Neural progenitor cell (in vitro differentiated cells): ENCODE data around the gene EGFR. TPM values are rescaled to one million over a fixed set of nuclear protein-coding genes. Genes with fewer than 3 reads are reported as not detected.

Experiments
- DNase-seq: peaks from one replicate; pipeline ENCODE4 v3.0.0-alpha.2; 2016; ENCODE audit warnings: low spot score
- H2AFZ ChIP-seq: fragments of 200-600 bp; sonication (generic); replicated peaks from 2 replicates; pipeline ENCODE4 v1.6.1; 2016; ENCODE audit warnings: antibody characterized with exemption
- H3F3A ChIP-seq: fragments of 200-600 bp; sonication (generic); 2 replicates; pipeline ENCODE4 v1.6.1; 2016; ENCODE audit warnings: antibody characterized with exemption, low read depth
- H3K27ac ChIP-seq: fragments of 200-600 bp; sonication (generic); 2 replicates; pipeline ENCODE4 v1.5.1; 2016; ENCODE audit warnings: mild to moderate bottlenecking
- H3K27me3 ChIP-seq: fragments of 200-600 bp; sonication (generic); 2 replicates; pipeline ENCODE4 v1.6.1; 2016; ENCODE audit warnings: mild to moderate bottlenecking, moderate library complexity
- H3K36me3 ChIP-seq: fragments of 200-600 bp; sonication (generic); 2 replicates; pipeline ENCODE4 v1.5.1; 2016
- H3K4me1 ChIP-seq: fragments of 200-600 bp; sonication (generic); 2 replicates; pipeline ENCODE4 v1.6.1; 2016; ENCODE audit warnings: mixed run types
- H3K4me2 ChIP-seq: fragments of 200-600 bp; sonication (generic); 2 replicates; pipeline ENCODE4 v1.6.1; 2016
- H3K4me3 ChIP-seq: fragments of 200-600 bp; sonication (generic); 2 replicates; pipeline ENCODE4 v1.5.1; 2016
- H3K79me2 ChIP-seq: fragments of 200-600 bp; sonication (generic); 2 replicates; pipeline ENCODE4 v1.6.1; 2016; ENCODE audit warnings: low read depth
- H3K9ac ChIP-seq: fragments of 200-600 bp; sonication (generic); 2 replicates; pipeline ENCODE4 v1.6.1; 2016
- H3K9me3 ChIP-seq: fragments of 200-600 bp; sonication (generic); 2 replicates; pipeline ENCODE4 v1.5.1; 2016; ENCODE audit warnings: low read depth
- H4K20me1 ChIP-seq: fragments of 200-600 bp; sonication (generic); 2 replicates; pipeline ENCODE4 v1.6.1; 2016; ENCODE audit warnings: low read depth
- H3K27ac Mint-ChIP-seq: 3 replicates; pipeline ENCODE4 v1.8.0; 2021; ENCODE audit warnings: mixed read lengths
- H3K27me3 Mint-ChIP-seq: 2 replicates; pipeline ENCODE4 v1.8.0; 2022; ENCODE audit warnings: low read depth, mild to moderate bottlenecking, inconsistent platforms, moderate library complexity, mixed read lengths; ENCODE audit not compliant: insufficient read depth
- H3K36me3 Mint-ChIP-seq: 3 replicates; pipeline ENCODE4 v1.8.0; 2021; ENCODE audit warnings: mixed read lengths
- H3K4me1 Mint-ChIP-seq: 3 replicates; pipeline ENCODE4 v1.8.0; 2021; ENCODE audit warnings: mixed read lengths
- H3K4me3 Mint-ChIP-seq: 3 replicates; pipeline ENCODE4 v1.8.0; 2021; ENCODE audit warnings: mild to moderate bottlenecking, moderate library complexity, mixed read lengths
- H3K9me3 Mint-ChIP-seq: 3 replicates; pipeline ENCODE4 v1.8.0; 2020; ENCODE audit warnings: mixed read lengths
- CTCF ChIP-seq: fragments of 200-600 bp; sonication (generic); IDR thresholded peaks from 2 replicates; pipeline ENCODE4 v1.5.1; 2017; ENCODE audit warnings: antibody characterized with exemption, mild to moderate bottlenecking
- EZH2 ChIP-seq: fragments of 200-600 bp; sonication (generic); IDR thresholded peaks from 2 replicates; pipeline ENCODE4 v1.6.1; 2017; ENCODE audit warnings: antibody characterized with exemption, mild to moderate bottlenecking, moderate library complexity
- EZH2phosphoT487 ChIP-seq: fragments of 200-600 bp; sonication (generic); IDR thresholded peaks from 2 replicates; pipeline ENCODE4 v1.6.1; 2017; ENCODE audit warnings: antibody characterized with exemption
- total RNA-seq: library from RNA; depleted of rRNA; stranded (reverse); fragments of >200 nt; gene quantifications from 2 replicates; pipeline ENCODE4 v1.2.3, GENCODE V29; 2015; ENCODE audit warnings: low replicate concordance

Gene EGFR
- total RNA-seq, 1 donor from 2014 or later, result 4.6 TPM

- H3K4me2 ChIP-seq, result no peak overlapping the region
- H3K36me3 ChIP-seq, result no peaks in the 10 kb centered on the region
Measured at GRCh38 chr7:55248526-55248925, 229.7 kb downstream of the EGFR start.

GRCh38 chr7:55249332-55249731 is 230.5 kb downstream of the EGFR start:
- Histone ChIP-seq H3K4me2 (no peak overlapping the region), H4K20me1 (no peaks in the 10 kb centered on the region), H2AFZ (peak overlapping the region; percentile 68), H3K9ac (no peak overlapping the region), H3K36me3 (no peaks in the 10 kb centered on the region), H3K79me2 (no peaks in the 10 kb centered on the region), H3K4me3 (no peak overlapping the region), H3K27me3 (peaks cover 24% of the 10 kb centered on the region), H3K9me3 (no peaks in the 10 kb centered on the region), H3K27ac (no peak overlapping the region), H3K4me1 (no peaks in the 10 kb centered on the region), H3F3A (no peaks in the 10 kb centered on the region)
- peaks cover 8% of the 10 kb centered on the region for H3K27me3 Mint-ChIP-seq
- TF ChIP-seq EZH2 (no peak), EZH2phosphoT487 (no peak), CTCF (no peak)
- no peak for DNase-seq
- H3K4me3 Mint-ChIP-seq, result no peak overlapping the region
- H3K4me1 Mint-ChIP-seq, result peaks cover 11% of the 10 kb centered on the region
- peaks cover 2% of the 10 kb centered on the region for H3K36me3 Mint-ChIP-seq
- H3K27ac Mint-ChIP-seq, result no peak overlapping the region
- peaks cover 8% of the 10 kb centered on the region for H3K9me3 Mint-ChIP-seq

More at GRCh38 chr7:55248526-55248925, 229.7 kb downstream of the EGFR start:
- Mint-ChIP-seq H3K9me3 (peaks cover 8% of the 10 kb centered on the region), H3K4me1 (peaks cover 11% of the 10 kb centered on the region), H3K4me3 (no peak overlapping the region), H3K36me3 (peaks cover 2% of the 10 kb centered on the region), H3K27me3 (peaks cover 3% of the 10 kb centered on the region), H3K27ac (no peak overlapping the region)
- H2AFZ ChIP-seq, result no peak overlapping the region
- H3F3A ChIP-seq, result no peaks in the 10 kb centered on the region
- no peaks in the 10 kb centered on the region for H3K4me1 ChIP-seq
- TF ChIP-seq CTCF, result no peak
- no peak for TF ChIP-seq EZH2
- no peak for TF ChIP-seq EZH2phosphoT487
- H3K79me2 ChIP-seq, result no peaks in the 10 kb centered on the region
- no peaks in the 10 kb centered on the region for H3K9me3 ChIP-seq
- DNase-seq, result no peak
- H3K4me3 ChIP-seq, result no peak overlapping the region
- H3K9ac ChIP-seq, result no peak overlapping the region
- H4K20me1 ChIP-seq, result no peaks in the 10 kb centered on the region
- peaks cover 16% of the 10 kb centered on the region for H3K27me3 ChIP-seq
- no peak overlapping the region for H3K27ac ChIP-seq

GRCh38 chr7:55250313-55250712 is 231.5 kb downstream of the EGFR start:
- H3K27me3 Mint-ChIP-seq, result peaks cover 11% of the 10 kb centered on the region
- Histone ChIP-seq H3K9ac (no peak overlapping the region), H3K4me1 (no peaks in the 10 kb centered on the region), H3K4me3 (no peak overlapping the region), H3K79me2 (no peaks in the 10 kb centered on the region), H4K20me1 (no peaks in the 10 kb centered on the region), H3K4me2 (no peak overlapping the region), H2AFZ (no peak overlapping the region), H3K36me3 (no peaks in the 10 kb centered on the region), H3F3A (no peaks in the 10 kb centered on the region), H3K9me3 (no peaks in the 10 kb centered on the region), H3K27me3 (peaks cover 32% of the 10 kb centered on the region), H3K27ac (no peak overlapping the region)
- peak; percentile 66 for DNase-seq
- no peaks in the 10 kb centered on the region for H3K36me3 Mint-ChIP-seq
- H3K27ac Mint-ChIP-seq, result no peak overlapping the region
- no peak overlapping the region for H3K4me3 Mint-ChIP-seq
- H3K9me3 Mint-ChIP-seq, result peaks cover 6% of the 10 kb centered on the region
- H3K4me1 Mint-ChIP-seq, result peaks cover 9% of the 10 kb centered on the region
- TF ChIP-seq CTCF, result peak; percentile 70
- no peak for TF ChIP-seq EZH2phosphoT487
